ENCODE results near the gene C17orf50.

Gene C17orf50

DNA sequence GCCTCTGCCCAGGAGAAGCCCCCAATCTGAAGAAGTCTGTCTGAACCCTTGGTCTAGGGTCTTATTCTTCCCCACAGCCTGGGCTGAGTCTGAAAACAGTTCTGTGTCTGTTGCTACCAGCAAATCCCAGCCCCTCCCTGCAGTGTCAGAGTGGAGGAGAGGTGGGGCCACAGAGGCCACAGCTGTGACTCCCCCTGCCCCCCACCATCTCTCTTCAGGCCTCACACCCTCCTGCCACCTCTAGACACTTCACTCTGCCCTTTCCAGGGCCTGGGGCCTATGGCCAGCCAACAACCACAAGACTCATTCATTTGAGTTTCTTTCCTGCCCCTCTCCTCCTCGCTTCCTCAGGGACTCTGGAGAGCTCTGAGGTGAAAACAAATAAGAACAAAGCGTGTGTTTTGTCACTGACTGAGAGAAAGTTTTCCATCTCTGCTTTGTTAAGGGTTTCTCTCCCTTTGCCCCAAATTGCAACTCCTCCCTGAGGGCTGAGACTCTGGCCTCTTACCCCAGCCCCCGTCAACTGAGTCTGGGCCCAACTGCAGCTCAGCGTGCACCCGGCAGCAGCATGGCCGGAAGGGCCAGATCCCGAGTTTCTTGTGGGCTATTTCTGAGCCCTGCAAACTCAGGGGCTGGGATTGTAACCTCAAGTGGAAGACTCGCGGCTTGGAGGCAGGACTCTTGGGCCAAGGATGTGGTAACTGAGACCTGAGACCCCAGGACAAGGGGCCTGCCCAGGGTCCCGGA lies 13.2 kb downstream of the C17orf50 start:
- TF ChIP-seq GATA2 (IDR thresholded peaks at IDR 0.05; ENCODE audit: low read depth, low read length) (no peak), GATA3 (IDR thresholded peaks at IDR 0.05; ENCODE audit: low read depth, low read length) (no peak)

GRCh38 chr17:35774499-35774898 lies 13.8 kb downstream of the C17orf50 start:
- no peak for TF ChIP-seq GATA2 (IDR thresholded peaks at IDR 0.05; ENCODE audit: low read depth, low read length)

GRCh38 chr17:35775039-35775438 lies 14.4 kb downstream of the C17orf50 start:
- no peak for TF ChIP-seq GATA2 (IDR thresholded peaks at IDR 0.05; ENCODE audit: low read depth, low read length)
- TF ChIP-seq GATA3 (IDR thresholded peaks at IDR 0.05; ENCODE audit: low read depth, low read length) = no peak

DNA sequence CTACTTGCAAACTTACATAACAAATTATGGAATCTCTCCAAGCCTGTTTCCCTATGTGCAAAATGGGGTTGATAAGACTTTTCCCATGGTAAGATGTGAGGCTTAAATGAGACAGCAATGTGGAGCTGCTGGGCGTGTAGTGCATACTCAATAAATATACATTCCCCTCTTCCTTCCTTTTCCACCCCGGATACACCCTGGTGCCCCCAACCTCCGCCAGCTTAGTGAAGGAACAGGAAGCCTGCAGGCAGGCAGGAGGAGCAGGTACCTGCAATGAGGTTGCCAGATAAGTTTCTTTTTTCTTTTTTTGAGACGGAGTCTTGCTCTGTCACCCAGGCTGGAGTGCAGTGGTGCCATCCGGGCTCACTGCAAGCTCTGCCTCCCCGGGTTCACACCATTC lies 14.9 kb downstream of the C17orf50 start:
- TF ChIP-seq GATA2 (IDR thresholded peaks at IDR 0.05; ENCODE audit: low read depth, low read length) = no peak
- TF ChIP-seq GATA3 (IDR thresholded peaks at IDR 0.05; ENCODE audit: low read depth, low read length) = no peak

- no peak for TF ChIP-seq GATA2 (IDR thresholded peaks at IDR 0.05; ENCODE audit: low read depth, low read length)
- TF ChIP-seq GATA3 (IDR thresholded peaks at IDR 0.05; ENCODE audit: low read depth, low read length) = no peak
Measured at GRCh38 chr17:35778641-35779196, 18.0 kb downstream of the C17orf50 start.

- no peak for TF ChIP-seq GATA3 (IDR thresholded peaks at IDR 0.05; ENCODE audit: low read depth, low read length)
- no peak for TF ChIP-seq GATA2 (IDR thresholded peaks at IDR 0.05; ENCODE audit: low read depth, low read length)
Measured at GRCh38 chr17:35780950-35781349, 20.3 kb downstream of the C17orf50 start.

DNA sequence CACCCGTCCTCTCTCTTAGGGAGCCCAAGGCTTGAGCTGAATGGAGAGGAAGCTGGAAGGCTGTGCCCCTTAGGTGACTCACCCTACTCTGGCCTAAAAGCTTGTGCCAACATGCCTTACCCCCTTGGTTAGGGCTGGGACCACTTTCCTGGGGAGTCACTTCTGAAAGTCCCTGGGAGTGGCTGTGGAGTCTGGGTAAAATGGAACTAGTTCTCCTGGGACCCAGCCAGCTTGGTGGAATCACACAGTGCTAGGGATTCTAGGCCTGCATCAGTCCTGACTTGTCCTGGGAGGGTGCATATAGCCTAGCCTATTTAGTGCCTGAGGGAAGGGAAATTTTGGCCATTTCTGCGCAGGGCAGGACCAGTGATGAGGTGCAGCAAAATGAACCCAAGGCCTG lies 24.2 kb downstream of the C17orf50 start:
- TF ChIP-seq GATA3 (IDR thresholded peaks at IDR 0.05; ENCODE audit: low read depth, low read length) = no peak
- no peak for TF ChIP-seq GATA2 (IDR thresholded peaks at IDR 0.05; ENCODE audit: low read depth, low read length)

- TF ChIP-seq GATA3 (IDR thresholded peaks at IDR 0.05; ENCODE audit: low read depth, low read length) = peak; percentile 89
- peak; percentile 99 for TF ChIP-seq GATA2 (IDR thresholded peaks at IDR 0.05; ENCODE audit: low read depth, low read length)
Measured at GRCh38 chr17:35786941-35787432, 26.3 kb downstream of the C17orf50 start.

DNA sequence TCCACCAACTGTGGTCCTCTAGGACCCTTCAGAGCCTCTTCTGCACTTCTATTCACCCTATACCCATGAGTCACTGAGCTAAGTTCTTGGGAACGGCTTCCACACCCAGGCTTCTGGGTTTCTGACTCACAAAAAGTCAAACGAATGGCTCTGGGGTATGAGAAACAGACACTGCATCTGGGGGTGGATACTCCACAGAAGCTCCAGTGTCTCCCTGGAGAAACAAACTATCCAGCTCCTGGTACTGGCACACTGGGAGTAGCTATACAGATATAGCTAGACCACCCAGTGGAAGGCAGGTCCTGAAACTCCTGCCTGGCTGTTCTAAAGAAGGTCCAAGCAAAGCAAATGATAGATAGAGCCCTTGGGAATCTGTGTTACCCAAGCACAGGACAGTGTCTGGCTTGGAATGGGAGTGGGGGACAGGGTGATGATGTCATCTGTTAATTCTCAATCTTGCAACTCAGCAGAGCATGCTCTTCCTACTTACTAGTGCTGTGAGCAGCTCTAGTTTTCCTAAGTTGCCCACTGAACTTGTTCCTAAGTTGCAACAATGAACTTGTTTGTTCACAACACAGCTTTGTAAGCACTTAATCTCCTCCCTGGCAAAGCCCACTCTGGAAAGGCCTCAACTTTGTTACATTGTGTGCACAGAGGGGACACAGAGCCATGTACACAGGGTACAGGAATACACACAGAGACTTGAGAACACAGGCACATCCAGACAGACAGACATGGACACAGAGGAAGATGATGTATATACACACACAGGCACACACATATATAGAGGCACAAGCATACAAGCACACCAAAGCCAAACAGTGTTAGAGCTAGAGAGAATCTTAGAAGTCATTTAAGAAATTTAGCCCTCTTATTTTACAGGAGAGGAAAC lies 28.0 kb downstream of the C17orf50 start:
- no peak for TF ChIP-seq GATA3 (IDR thresholded peaks at IDR 0.05; ENCODE audit: low read depth, low read length)
- TF ChIP-seq GATA2 (IDR thresholded peaks at IDR 0.05; ENCODE audit: low read depth, low read length) = no peak

- no peak for TF ChIP-seq GATA3 (IDR thresholded peaks at IDR 0.05; ENCODE audit: low read depth, low read length)
- no peak for TF ChIP-seq GATA2 (IDR thresholded peaks at IDR 0.05; ENCODE audit: low read depth, low read length)
Measured at GRCh38 chr17:35790841-35791240, 30.2 kb downstream of the C17orf50 start.

- TF ChIP-seq GATA2 (IDR thresholded peaks at IDR 0.05; ENCODE audit: low read depth, low read length) (no peak), GATA3 (IDR thresholded peaks at IDR 0.05; ENCODE audit: low read depth, low read length) (no peak)
Measured at GRCh38 chr17:35791681-35792350, 31.1 kb downstream of the C17orf50 start.

DNA sequence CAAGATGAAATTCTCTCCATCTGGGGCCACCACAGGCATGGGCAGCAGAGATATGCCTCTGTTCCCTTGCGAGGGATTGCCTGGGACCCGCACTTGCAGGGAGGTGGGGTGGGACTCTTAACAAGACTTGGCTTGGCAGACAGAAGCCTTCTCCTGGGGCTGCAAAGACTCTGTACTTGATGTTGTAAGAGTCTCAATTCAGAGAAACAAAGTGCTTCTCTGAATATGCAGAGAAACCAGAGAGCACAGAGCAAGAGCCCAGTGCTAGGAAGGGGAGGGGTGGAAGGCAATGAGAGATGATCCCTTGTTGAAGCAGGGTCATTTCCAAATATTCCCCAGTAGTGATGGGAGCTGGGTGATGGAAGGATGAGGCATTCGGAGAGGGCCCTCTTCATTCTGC lies 32.6 kb downstream of the C17orf50 start:
- TF ChIP-seq GATA2 (IDR thresholded peaks at IDR 0.05; ENCODE audit: low read depth, low read length) (no peak), GATA3 (IDR thresholded peaks at IDR 0.05; ENCODE audit: low read depth, low read length) (no peak)

DNA sequence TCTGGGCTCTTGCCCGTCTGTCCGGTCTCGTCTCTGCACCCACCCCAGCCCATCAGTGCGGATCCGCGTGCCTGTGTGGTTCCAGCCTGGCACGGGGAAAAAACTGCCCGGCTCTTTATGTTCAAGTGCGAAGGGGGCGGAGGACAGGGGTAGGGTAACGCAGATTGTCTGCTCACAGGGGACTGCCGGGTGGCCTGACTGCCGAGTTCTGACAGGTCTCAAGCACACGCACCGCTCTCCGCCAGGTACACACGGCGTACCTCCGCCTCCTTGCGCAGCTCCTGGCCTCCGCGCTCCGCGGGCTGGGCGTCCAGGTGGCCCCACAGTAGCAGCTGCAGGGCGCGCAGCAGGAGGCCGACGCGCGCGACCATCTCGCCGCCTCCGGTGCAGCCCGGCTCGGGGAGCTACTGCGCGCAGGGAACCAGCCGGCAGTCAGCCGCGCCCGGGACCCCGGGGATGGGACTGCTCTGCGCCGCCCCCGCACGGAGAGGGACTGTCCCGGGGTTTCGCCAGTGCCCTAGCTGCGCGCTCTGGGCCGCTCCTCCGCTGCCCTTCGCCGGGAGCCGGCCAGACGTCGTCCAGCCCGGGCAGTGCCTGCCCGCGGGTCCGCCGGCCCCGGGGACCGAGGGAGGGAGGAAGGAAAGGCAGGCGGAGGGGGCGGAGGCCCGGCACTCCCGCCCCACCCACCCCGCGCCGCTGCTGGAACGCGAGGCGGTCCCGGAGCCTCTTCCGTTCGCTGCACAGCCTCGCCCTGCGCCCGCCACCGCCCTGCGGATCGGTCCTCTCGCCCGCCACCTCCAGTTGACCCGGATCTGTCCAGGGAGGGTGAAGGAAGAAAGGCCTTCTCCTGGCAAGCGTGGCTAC lies 34.6 kb downstream of the C17orf50 start, which contains the start of gene MMP28:
Gene MMP28 (minus strand): TSS at position 635 of the 864 bp plus-strand sequence. CDS start 264 bp downstream, at position 371.
- TF ChIP-seq GATA3 (IDR thresholded peaks at IDR 0.05; ENCODE audit: low read depth, low read length) = no peak
- TF ChIP-seq GATA2 (IDR thresholded peaks at IDR 0.05; ENCODE audit: low read depth, low read length) = no peak

Measured in SH-SY5Y (cell line).